Stimulated activated CD4-positive, alpha-beta T cell treated with anti-CD3 and anti-CD28 coated beads, Interleukin-4, amount 100 ng/mL, for 1 hour (primary cell): ENCODE results near the gene TBR1.

ENCODE experiments used
- DNase-seq: peaks from one replicate; pipeline ENCODE4 v3.0.0-alpha.2; 2020

TBR1 gene

GRCh38 chr2:161430386-161430785, 14.3 kb downstream of the TBR1 start:
- no peak for DNase-seq

- no peak for DNase-seq
Observed at GRCh38 chr2:161432107-161432506, 16.0 kb downstream of the TBR1 start.

- DNase-seq, result no peak
Observed at GRCh38 chr2:161434118-161434517, 18.0 kb downstream of the TBR1 start.

- DNase-seq, result no peak
Observed at GRCh38 chr2:161436411-161436810, 20.3 kb downstream of the TBR1 start.

GRCh38 chr2:161438598-161438997, 22.5 kb downstream of the TBR1 start:
- DNase-seq, result no peak

GRCh38 chr2:161445097-161445496, 29.0 kb downstream of the TBR1 start:
- no peak for DNase-seq

GRCh38 chr2:161448431-161448830, 32.3 kb downstream of the TBR1 start:
- DNase-seq, result no peak

GRCh38 chr2:161471631-161472030, 55.5 kb downstream of the TBR1 start:
- DNase-seq, result no peak

GRCh38 chr2:161474920-161475319, 58.8 kb downstream of the TBR1 start:
- DNase-seq, result no peak
